Loucy (cell line): ENCODE measurements around the gene CPA5.

Experiments
- EZH2phosphoT487 ChIP-seq: fragments of 200-600 bp; IDR thresholded peaks from 2 replicates; pipeline ENCODE4 v1.6.1; 2018; ENCODE audit warnings: antibody characterized with exemption, mild to moderate bottlenecking, moderate library complexity, borderline replicate concordance
- TF ChIP-seq, protein P1 (sequence below): fragments of 200-600 bp; sonication (generic); conservative IDR thresholded peaks from 2 replicates; pipeline ENCODE4 v1.5.1; 2014; ENCODE audit warnings: mild to moderate bottlenecking, antibody characterized with exemption, low read length

GRCh38 chr7:130345136-130345535 is 520 bp downstream of the CPA5 start:
- TF ChIP-seq, protein P1, sequence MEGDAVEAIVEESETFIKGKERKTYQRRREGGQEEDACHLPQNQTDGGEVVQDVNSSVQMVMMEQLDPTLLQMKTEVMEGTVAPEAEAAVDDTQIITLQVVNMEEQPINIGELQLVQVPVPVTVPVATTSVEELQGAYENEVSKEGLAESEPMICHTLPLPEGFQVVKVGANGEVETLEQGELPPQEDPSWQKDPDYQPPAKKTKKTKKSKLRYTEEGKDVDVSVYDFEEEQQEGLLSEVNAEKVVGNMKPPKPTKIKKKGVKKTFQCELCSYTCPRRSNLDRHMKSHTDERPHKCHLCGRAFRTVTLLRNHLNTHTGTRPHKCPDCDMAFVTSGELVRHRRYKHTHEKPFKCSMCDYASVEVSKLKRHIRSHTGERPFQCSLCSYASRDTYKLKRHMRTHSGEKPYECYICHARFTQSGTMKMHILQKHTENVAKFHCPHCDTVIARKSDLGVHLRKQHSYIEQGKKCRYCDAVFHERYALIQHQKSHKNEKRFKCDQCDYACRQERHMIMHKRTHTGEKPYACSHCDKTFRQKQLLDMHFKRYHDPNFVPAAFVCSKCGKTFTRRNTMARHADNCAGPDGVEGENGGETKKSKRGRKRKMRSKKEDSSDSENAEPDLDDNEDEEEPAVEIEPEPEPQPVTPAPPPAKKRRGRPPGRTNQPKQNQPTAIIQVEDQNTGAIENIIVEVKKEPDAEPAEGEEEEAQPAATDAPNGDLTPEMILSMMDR = no peak
- no peak for TF ChIP-seq EZH2phosphoT487
